GM18498 (cell line): Measurements from ENCODE around the gene STC2.

Experiments
- ATAC-seq: cut with Tn5 transposase; IDR thresholded peaks from one replicate; pipeline ENCODE4 v1.9.1; 2021; ENCODE audit warnings: mild to moderate bottlenecking, moderate library complexity; ENCODE audit not compliant: unreplicated experiment

Gene STC2

GRCh38 chr5:173329491-173330337, 1.5 kb upstream of the STC2 start:
- peak; percentile 40 for ATAC-seq

GRCh38 chr5:173328844-173329490, 753 bp upstream of the STC2 start:
- no peak for ATAC-seq

DNA sequence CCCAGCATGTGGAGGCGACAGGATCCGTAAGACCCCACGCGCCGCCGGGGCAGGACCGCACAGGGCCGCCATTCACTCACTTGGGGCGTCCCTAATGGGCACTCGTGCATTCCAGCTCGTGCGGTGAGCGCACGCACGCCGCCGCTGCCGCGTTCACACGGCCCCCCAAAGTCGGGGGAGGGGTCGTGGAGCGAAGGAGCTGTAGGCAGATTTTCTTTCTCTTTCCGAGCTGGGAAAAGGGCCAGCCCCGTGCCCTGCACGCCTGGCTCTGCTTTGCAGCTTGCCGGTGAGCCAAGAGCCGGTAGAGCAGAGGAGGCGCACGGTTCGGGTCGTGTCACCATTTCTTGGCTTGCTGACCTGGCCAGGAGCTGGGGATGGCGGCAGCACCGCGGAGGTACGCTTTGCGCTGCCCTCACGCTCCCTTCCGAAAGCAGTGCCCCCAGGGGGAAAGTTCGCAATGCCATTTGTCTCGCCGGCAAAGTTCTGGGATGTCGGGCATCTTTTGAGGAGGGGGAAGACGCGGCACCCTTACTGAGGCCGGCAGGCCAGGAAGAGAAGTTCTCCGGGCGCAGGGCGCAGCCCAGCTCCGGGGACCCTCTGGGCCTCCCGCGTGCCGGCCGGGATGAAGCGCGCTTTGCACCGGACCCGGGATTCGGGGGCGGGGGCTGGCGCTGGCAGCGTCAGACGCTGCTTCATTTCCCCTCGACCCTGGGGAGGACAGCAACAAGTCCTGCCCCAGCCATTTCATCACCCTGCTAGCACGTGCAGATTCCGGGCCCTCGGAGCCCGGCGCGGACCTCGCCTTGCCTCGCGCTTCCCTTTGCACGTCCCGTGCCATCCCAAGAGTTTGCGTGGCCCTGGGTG, 898 bp downstream of the STC2 start:
- no peak for ATAC-seq

- no peak for ATAC-seq
These were observed 1.7 kb downstream of the STC2 start for GRCh38 chr5:173326501-173326960.

DNA sequence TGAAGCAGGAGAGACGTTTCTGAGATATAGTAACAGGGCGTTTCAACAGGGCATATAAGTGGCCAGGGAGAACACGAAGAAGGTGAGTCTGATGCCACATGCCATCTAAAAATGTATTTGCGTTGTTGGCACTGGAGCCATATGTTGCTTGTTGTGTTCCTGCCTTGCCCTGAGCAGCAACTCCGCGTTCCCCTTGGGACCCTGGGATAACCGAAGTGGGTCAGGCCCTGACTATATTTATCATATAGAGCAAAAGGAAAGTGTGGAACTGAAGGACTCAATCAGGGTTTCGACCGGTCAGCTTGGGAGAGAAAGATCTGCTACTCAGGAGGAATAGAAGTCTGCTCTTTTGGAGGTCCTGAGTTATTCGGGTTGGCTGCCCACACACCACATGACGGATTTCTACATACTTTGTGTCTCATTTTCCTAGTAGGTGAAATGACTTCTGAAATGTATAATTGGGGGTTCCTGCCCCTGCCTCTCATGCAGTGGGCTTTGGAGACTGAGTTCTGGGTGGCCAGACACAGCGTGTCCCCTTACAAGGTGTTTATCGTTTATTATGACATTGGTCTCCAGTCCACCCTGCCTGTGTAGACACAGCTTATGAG, 3.0 kb downstream of the STC2 start:
- no peak for ATAC-seq

- no peak for ATAC-seq
These were observed 3.9 kb downstream of the STC2 start for GRCh38 chr5:173324115-173325001.

GRCh38 chr5:173323799-173324114, 4.5 kb downstream of the STC2 start:
- ATAC-seq: no peak

GRCh38 chr5:173323106-173323798, 5.0 kb downstream of the STC2 start:
- ATAC-seq: no peak

- ATAC-seq: no peak
These were observed 6.3 kb downstream of the STC2 start for GRCh38 chr5:173321886-173322285.

GRCh38 chr5:173320259-173320658, 8.0 kb downstream of the STC2 start:
- no peak for ATAC-seq

DNA sequence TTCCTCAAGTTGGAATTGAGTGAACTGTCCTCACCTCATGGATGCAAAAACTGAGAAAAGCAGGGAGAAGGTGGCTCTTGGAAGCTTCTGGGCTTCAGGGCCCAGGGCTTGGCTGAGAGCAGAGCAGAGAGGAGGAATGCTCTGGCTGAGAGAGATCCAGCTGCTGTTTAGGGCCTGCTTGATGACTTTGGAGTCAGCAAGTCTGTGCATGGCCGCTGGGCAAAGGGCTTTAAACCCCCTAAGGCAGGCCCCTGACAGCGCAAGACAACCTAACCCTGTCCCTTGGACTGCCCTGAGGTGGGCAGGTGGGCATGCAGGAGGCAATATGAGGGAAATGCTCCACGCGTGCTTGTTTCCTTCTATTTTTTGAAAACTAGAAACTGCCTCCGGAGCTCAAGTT, 8.6 kb downstream of the STC2 start:
- ATAC-seq: no peak

DNA sequence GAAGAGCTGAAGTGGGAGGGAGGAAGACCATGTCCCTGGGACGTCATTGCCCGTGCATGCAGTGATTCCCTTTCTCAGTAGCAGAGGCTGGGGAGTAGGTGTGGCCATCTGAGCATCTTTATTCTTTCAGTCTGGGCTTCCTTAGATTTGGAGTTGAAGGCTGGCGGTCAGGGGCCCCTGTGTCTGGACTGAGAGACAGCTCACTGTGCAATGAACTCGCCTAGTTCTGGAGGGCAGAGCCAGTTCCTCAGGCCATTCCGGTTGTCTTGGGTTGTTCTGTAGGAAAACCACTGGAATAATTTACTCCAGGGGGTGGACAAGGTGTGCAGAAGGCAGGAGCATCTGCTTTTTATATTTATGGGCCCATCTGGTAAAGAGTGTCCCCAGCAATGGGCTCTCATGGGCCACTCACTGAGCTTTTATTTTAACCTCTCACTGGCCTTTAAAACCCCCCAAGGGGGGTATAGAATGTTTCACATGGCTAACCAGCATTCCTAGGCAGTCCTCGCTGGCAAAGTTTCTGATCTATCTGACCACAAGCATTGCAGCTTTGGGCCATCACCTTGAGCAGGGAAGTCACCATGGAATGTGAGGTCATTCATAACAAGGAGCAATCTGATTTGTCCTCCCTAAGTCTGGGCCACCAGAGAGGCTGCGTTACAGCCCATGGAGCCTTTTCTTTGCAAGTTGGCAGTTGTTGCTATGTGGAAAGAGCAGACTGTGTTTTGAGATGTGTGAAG, 9.2 kb downstream of the STC2 start:
- ATAC-seq: no peak

- no peak for ATAC-seq
These were observed 9.9 kb downstream of the STC2 start for GRCh38 chr5:173318330-173318729.

DNA sequence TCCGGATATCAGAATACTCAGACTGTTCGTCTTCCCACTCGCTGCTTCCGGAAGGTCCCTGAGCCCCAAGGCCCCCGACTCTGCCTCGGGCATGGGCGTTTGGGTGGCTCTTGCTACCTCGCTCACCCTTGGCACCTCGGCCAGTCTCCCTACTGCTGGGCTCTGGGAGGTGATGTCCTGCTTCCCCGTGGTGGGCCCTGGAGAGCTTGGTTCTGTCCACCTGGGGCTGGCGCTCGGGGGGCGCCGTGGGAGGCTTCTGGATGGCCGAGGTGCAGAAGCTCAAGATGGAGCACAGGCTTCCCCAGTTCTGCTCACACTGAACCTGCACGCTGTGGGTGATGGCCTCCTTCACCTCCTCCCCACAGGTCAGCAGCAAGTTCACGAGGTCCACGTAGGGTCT, 10.4 kb downstream of the STC2 start:
- no peak for ATAC-seq

GRCh38 chr5:173317091-173317730, 11.0 kb downstream of the STC2 start:
- no peak for ATAC-seq

GRCh38 chr5:173316339-173317020, 11.7 kb downstream of the STC2 start:
- ATAC-seq: no peak

GRCh38 chr5:173315495-173316338, 12.5 kb downstream of the STC2 start:
- ATAC-seq: no peak
